Neural progenitor cell (in vitro differentiated cells): ENCODE data around the gene ATP1A3. TPM values are rescaled to one million over a fixed set of nuclear protein-coding genes. Genes with fewer than 3 reads are reported as not detected.
A peak's percentile ranks its signal among the peaks of the same experiment; 100 is the strongest.

ENCODE experiments used
- DNase-seq: peaks from one replicate; pipeline ENCODE4 v3.0.0-alpha.2; 2016; ENCODE audit warnings: low spot score
- H2AFZ ChIP-seq: fragments of 200-600 bp; sonication (generic); replicated peaks from 2 replicates; pipeline ENCODE4 v1.6.1; 2016; ENCODE audit warnings: antibody characterized with exemption
- H3F3A ChIP-seq: fragments of 200-600 bp; sonication (generic); 2 replicates; pipeline ENCODE4 v1.6.1; 2016; ENCODE audit warnings: antibody characterized with exemption, low read depth
- H3K27ac ChIP-seq: fragments of 200-600 bp; sonication (generic); 2 replicates; pipeline ENCODE4 v1.5.1; 2016; ENCODE audit warnings: mild to moderate bottlenecking
- H3K27me3 ChIP-seq: fragments of 200-600 bp; sonication (generic); 2 replicates; pipeline ENCODE4 v1.6.1; 2016; ENCODE audit warnings: mild to moderate bottlenecking, moderate library complexity
- H3K36me3 ChIP-seq: fragments of 200-600 bp; sonication (generic); 2 replicates; pipeline ENCODE4 v1.5.1; 2016
- H3K4me1 ChIP-seq: fragments of 200-600 bp; sonication (generic); 2 replicates; pipeline ENCODE4 v1.6.1; 2016; ENCODE audit warnings: mixed run types
- H3K4me2 ChIP-seq: fragments of 200-600 bp; sonication (generic); 2 replicates; pipeline ENCODE4 v1.6.1; 2016
- H3K4me3 ChIP-seq: fragments of 200-600 bp; sonication (generic); 2 replicates; pipeline ENCODE4 v1.5.1; 2016
- H3K79me2 ChIP-seq: fragments of 200-600 bp; sonication (generic); 2 replicates; pipeline ENCODE4 v1.6.1; 2016; ENCODE audit warnings: low read depth
- H3K9ac ChIP-seq: fragments of 200-600 bp; sonication (generic); 2 replicates; pipeline ENCODE4 v1.6.1; 2016
- H3K9me3 ChIP-seq: fragments of 200-600 bp; sonication (generic); 2 replicates; pipeline ENCODE4 v1.5.1; 2016; ENCODE audit warnings: low read depth
- H4K20me1 ChIP-seq: fragments of 200-600 bp; sonication (generic); 2 replicates; pipeline ENCODE4 v1.6.1; 2016; ENCODE audit warnings: low read depth
- H3K27ac Mint-ChIP-seq: 3 replicates; pipeline ENCODE4 v1.8.0; 2021; ENCODE audit warnings: mixed read lengths
- H3K27me3 Mint-ChIP-seq: 2 replicates; pipeline ENCODE4 v1.8.0; 2022; ENCODE audit warnings: low read depth, mild to moderate bottlenecking, inconsistent platforms, moderate library complexity, mixed read lengths; ENCODE audit not compliant: insufficient read depth
- H3K36me3 Mint-ChIP-seq: 3 replicates; pipeline ENCODE4 v1.8.0; 2021; ENCODE audit warnings: mixed read lengths
- H3K4me1 Mint-ChIP-seq: 3 replicates; pipeline ENCODE4 v1.8.0; 2021; ENCODE audit warnings: mixed read lengths
- H3K4me3 Mint-ChIP-seq: 3 replicates; pipeline ENCODE4 v1.8.0; 2021; ENCODE audit warnings: mild to moderate bottlenecking, moderate library complexity, mixed read lengths
- H3K9me3 Mint-ChIP-seq: 3 replicates; pipeline ENCODE4 v1.8.0; 2020; ENCODE audit warnings: mixed read lengths
- EZH2 ChIP-seq: fragments of 200-600 bp; sonication (generic); IDR thresholded peaks from 2 replicates; pipeline ENCODE4 v1.6.1; 2017; ENCODE audit warnings: antibody characterized with exemption, mild to moderate bottlenecking, moderate library complexity
- EZH2phosphoT487 ChIP-seq: fragments of 200-600 bp; sonication (generic); IDR thresholded peaks from 2 replicates; pipeline ENCODE4 v1.6.1; 2017; ENCODE audit warnings: antibody characterized with exemption
- total RNA-seq: library from RNA; depleted of rRNA; stranded (reverse); fragments of >200 nt; gene quantifications from 2 replicates; pipeline ENCODE4 v1.2.3, GENCODE V29; 2015; ENCODE audit warnings: low replicate concordance
- TF ChIP-seq, protein P1 (sequence below): fragments of 200-600 bp; sonication (generic); IDR thresholded peaks from 2 replicates; pipeline ENCODE4 v1.5.1; 2017; ENCODE audit warnings: antibody characterized with exemption, mild to moderate bottlenecking

The ATP1A3 gene
- total RNA-seq, 1 donor from 2014 or later: not detected

DNA sequence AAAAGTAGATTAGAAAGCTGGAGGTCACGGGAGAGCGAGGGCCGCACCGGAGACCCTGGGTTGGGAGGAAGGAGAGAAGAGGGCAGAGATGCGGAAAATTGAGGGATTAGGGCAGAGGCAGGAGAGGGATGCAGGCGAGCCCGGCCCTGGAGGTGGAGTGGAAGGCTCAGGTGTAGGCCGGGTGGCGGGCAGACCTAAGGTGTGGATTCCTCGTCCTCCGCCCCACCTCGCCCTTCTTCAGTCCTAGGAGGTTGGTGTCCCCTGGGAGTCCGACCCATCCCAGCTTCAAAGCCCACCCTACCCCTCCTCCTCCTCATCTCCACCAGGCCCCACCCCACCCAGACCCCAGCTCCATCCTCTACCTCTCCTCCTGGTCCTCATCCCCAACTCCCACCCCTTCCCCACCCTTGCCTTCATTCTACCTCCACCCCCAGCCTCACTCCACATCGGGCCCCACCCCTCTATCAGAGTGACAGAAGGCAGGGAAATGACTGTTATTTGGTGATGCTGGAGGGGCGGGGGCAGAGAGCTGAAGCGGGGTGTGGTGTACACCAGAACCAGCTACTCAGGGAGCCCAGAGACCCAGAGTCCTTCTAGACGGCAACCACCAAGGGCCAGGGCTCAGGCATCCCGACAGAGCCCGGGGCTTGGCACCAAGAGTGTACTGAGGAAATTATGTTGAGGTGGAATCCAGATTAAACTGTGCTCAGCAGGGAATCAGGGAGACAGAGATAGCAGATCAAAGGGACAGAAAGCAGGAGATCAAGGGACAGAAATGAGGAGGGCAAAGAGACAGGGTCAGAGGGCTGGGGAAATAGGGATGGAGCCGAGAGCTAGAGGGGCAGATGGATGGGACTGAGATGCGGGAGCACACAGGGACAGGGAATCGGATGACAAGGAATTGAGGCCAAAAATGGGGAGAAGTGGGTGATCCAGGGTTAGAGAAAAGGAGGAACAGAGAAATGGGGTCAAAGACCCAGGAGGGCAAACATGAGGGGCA, 72.2 kb downstream of the ATP1A3 start:
- Histone ChIP-seq H3K4me3 (no peak overlapping the region), H3K4me2 (peak overlapping the region; percentile 38), H3K79me2 (no peaks in the 10 kb centered on the region), H3K4me1 (no peaks in the 10 kb centered on the region), H3K36me3 (no peaks in the 10 kb centered on the region), H4K20me1 (peaks cover 9% of the 10 kb centered on the region), H3K9ac (no peak overlapping the region), H3F3A (peaks cover 21% of the 10 kb centered on the region), H3K27ac (no peak overlapping the region), H3K27me3 (peaks cover 98% of the 10 kb centered on the region), H3K9me3 (no peaks in the 10 kb centered on the region), H2AFZ (no peak overlapping the region)
- no peak for DNase-seq
- peaks cover 7% of the 10 kb centered on the region for H3K4me1 Mint-ChIP-seq
- peaks cover 2% of the 10 kb centered on the region for H3K9me3 Mint-ChIP-seq
- H3K4me3 Mint-ChIP-seq: no peak overlapping the region
- TF ChIP-seq, protein P1, sequence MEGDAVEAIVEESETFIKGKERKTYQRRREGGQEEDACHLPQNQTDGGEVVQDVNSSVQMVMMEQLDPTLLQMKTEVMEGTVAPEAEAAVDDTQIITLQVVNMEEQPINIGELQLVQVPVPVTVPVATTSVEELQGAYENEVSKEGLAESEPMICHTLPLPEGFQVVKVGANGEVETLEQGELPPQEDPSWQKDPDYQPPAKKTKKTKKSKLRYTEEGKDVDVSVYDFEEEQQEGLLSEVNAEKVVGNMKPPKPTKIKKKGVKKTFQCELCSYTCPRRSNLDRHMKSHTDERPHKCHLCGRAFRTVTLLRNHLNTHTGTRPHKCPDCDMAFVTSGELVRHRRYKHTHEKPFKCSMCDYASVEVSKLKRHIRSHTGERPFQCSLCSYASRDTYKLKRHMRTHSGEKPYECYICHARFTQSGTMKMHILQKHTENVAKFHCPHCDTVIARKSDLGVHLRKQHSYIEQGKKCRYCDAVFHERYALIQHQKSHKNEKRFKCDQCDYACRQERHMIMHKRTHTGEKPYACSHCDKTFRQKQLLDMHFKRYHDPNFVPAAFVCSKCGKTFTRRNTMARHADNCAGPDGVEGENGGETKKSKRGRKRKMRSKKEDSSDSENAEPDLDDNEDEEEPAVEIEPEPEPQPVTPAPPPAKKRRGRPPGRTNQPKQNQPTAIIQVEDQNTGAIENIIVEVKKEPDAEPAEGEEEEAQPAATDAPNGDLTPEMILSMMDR: no peak
- TF ChIP-seq EZH2 (peak; percentile 27), EZH2phosphoT487 (no peak)
- H3K27ac Mint-ChIP-seq: no peak overlapping the region
- no peaks in the 10 kb centered on the region for H3K36me3 Mint-ChIP-seq
- H3K27me3 Mint-ChIP-seq: peaks cover 15% of the 10 kb centered on the region

DNA sequence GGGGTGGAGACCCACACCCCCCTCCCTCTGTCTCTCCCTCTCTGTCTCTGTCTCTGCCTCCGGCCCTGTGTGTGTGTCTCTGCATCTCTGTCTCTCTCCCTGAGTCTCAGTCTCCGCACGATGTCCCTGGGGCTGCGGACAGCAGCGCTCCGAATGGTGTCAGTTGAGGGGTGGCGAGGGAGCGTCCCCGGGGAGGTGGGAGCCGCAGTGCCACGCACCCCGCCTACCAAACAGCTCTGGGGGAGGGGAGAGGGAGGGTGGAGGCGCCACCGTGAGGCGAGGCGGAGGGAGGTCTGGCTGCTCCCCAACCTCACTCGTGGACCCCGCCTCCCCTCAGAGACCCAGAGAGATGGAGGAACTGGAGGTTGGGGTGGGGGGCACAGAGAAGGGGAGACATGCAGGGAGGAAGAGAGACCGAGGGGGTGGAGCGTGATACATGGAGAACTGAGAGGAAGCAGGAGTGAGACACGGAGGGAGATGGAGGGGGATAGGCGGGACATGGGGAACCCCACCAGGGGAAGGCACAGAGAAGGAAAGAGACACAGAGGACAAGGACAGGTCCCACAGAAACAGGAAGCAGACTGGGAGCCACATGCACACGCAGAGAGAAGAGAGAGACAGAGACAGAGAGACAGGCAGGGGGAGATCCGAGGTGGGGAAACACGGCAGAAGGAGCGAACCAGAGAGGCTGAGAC, 73.0 kb downstream of the ATP1A3 start:
- Mint-ChIP-seq H3K27ac (no peak overlapping the region), H3K27me3 (peaks cover 15% of the 10 kb centered on the region), H3K4me3 (no peak overlapping the region), H3K4me1 (peaks cover 7% of the 10 kb centered on the region), H3K36me3 (no peaks in the 10 kb centered on the region), H3K9me3 (peaks cover 2% of the 10 kb centered on the region)
- Histone ChIP-seq H3K36me3 (no peaks in the 10 kb centered on the region), H3K27ac (no peak overlapping the region), H3K79me2 (no peaks in the 10 kb centered on the region), H2AFZ (no peak overlapping the region), H3K27me3 (peaks cover 98% of the 10 kb centered on the region), H3K4me2 (no peak overlapping the region), H3K9me3 (no peaks in the 10 kb centered on the region), H3F3A (peaks cover 19% of the 10 kb centered on the region), H4K20me1 (peaks cover 7% of the 10 kb centered on the region), H3K9ac (no peak overlapping the region), H3K4me3 (no peak overlapping the region), H3K4me1 (no peaks in the 10 kb centered on the region)
- TF ChIP-seq EZH2 (peak; percentile 23), EZH2phosphoT487 (peak; percentile 51)
- TF ChIP-seq, protein P1: no peak
- no peak for DNase-seq

DNA sequence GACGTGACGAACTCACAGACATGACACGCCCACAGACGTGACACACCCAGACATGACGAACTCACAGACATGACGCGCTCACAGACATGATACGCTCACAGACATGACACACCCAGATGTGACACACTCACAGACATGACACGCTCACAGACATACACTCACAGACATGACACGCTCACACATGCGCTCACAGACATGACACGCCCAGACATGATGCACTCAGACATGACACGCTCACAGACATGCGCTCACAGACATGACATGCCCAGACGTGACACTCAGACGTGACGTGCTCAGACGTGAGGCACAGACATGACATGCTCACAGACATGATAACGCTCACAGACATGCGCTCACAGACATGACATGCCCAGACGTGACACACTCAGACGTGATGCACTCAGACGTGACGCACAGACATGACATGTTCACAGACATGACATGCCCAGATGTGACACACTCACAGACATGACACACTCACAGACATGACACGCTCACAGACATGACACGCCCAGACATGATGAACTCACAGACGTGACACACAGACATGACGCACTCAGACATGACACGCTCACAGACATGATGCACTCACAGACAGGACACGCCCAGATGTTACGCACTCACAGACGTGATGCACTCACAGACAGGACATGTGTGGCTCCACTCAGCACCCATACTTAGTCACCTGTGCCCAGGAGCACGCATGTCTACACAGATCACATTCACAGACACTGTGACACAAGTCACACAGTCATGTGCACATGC, 73.9 kb downstream of the ATP1A3 start:
- peaks cover 98% of the 10 kb centered on the region for H3K27me3 ChIP-seq
- peaks cover 7% of the 10 kb centered on the region for H3K4me1 Mint-ChIP-seq
- peaks cover 2% of the 10 kb centered on the region for H3K9me3 Mint-ChIP-seq
- no peaks in the 10 kb centered on the region for H3K36me3 Mint-ChIP-seq
- no peak overlapping the region for H3K4me3 Mint-ChIP-seq
- no peak for TF ChIP-seq EZH2
- no peak for TF ChIP-seq EZH2phosphoT487
- TF ChIP-seq, protein P1: no peak
- no peak overlapping the region for H3K4me3 ChIP-seq
- no peaks in the 10 kb centered on the region for H3K36me3 ChIP-seq
- H2AFZ ChIP-seq: no peak overlapping the region
- peaks cover 15% of the 10 kb centered on the region for H3K27me3 Mint-ChIP-seq
- no peak overlapping the region for H3K4me2 ChIP-seq
- H3K9ac ChIP-seq: no peak overlapping the region
- DNase-seq: no peak
- no peaks in the 10 kb centered on the region for H3K4me1 ChIP-seq
- H3F3A ChIP-seq: peaks cover 19% of the 10 kb centered on the region
- no peaks in the 10 kb centered on the region for H3K9me3 ChIP-seq
- H3K27ac ChIP-seq: no peak overlapping the region
- no peaks in the 10 kb centered on the region for H3K79me2 ChIP-seq
- H4K20me1 ChIP-seq: peaks cover 7% of the 10 kb centered on the region
- H3K27ac Mint-ChIP-seq: no peak overlapping the region
